ENCODE data around the gene RAB44. TPM values are rescaled to one million over a fixed set of nuclear protein-coding genes. Genes with fewer than 3 reads are reported as not detected.

The RAB44 gene
- polyA plus RNA-seq, 1 of the 3 experiments (the other 2 are of a cell fraction): 0.12 TPM

DNA sequence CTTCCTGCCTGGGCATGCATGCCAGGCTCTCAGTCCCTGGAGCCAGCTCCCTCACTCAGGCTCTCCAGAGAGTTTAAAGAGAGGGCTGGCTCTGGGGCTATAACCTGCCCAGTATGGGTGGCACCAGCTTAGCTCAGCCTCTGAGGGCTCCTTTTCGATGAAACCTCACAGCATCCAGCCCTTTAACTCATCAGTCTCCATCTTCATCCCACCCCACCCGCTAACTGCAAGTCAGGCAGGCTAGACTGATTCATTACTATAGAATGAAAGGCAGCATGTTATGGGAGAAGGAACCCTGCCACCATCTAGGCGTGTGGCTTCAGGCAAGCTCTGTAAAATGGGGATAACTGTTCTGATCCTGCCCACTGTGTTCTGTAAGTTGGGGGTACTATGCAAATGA lies 53.5 kb downstream of the RAB44 start:
- H3K4me1 ChIP-seq (ENCODE audit: control insufficient read depth in 1 of 2, insufficient read depth in 2 of 2, low read depth in 1 of 2, low read length in 1 of 2): peaks cover 0 to 10% of the 10 kb centered on the region in 2 experiments; a peak in 2 of 4 replicates
- H3F3A ChIP-seq (replicated peaks; ENCODE audit: insufficient read depth): no peaks in the 10 kb centered on the region
- H3K4me3 ChIP-seq (ENCODE audit: low read depth in 2 of 2, low read length in 1 of 2): no peak overlapping the region
- H3K9me2 ChIP-seq: no peaks in the 10 kb centered on the region
- H4K20me1 ChIP-seq (ENCODE audit: insufficient read depth): no peaks in the 10 kb centered on the region
- POLR2A ChIA-PET: no interaction called here
- H3K27ac ChIP-seq (ENCODE audit: low read depth in 2 of 2, low read length in 1 of 2): no peak overlapping the region
- H3K36me3 ChIP-seq (replicated peaks in 1 of 2; ENCODE audit: control insufficient read depth in 1 of 2, insufficient read depth in 2 of 2, low read length in 1 of 2): no peaks in the 10 kb centered on the region
- 81% methylated on average over 2 of the region's 3 CpGs for WGBS (ENCODE audit: low lambda C conversion rate)
- CTCF ChIA-PET: interaction anchor here (0.8 to 10.9 kb wide), 7 partner anchors 8 to 134 kb away, joined by 3 to 111 read pairs (median 3); no protein-coding TSS in a partner anchor
- H3K9me3 ChIP-seq: no peaks in the 10 kb centered on the region
- H3K27me3 ChIP-seq (ENCODE audit: insufficient read depth): no peaks in the 10 kb centered on the region
- no peaks in the 10 kb centered on the region for H3K79me2 ChIP-seq (ENCODE audit: insufficient read depth)
- no peak overlapping the region for H3K9ac ChIP-seq
- no peak overlapping the region for H3K4me2 ChIP-seq
- H2AFZ ChIP-seq (ENCODE audit: low read depth): no peak overlapping the region
- DNase-seq: no peak
- TF ChIP-seq RXRA (IDR thresholded peaks at IDR 0.05; ENCODE audit: borderline replicate concordance, low read depth): no peak
- TF ChIP-seq RCOR1 (IDR thresholded peaks at IDR 0.05; ENCODE audit: low read length): no peak

- H3K27ac ChIP-seq (ENCODE audit: low read depth in 2 of 2, low read length in 1 of 2): no peak overlapping the region
- no peaks in the 10 kb centered on the region for H3K27me3 ChIP-seq (ENCODE audit: insufficient read depth)
- no peak for DNase-seq
- no peaks in the 10 kb centered on the region for H4K20me1 ChIP-seq (ENCODE audit: insufficient read depth)
- H3K9ac ChIP-seq: no peak overlapping the region
- WGBS (ENCODE audit: low lambda C conversion rate): 12% methylated on average over 1 of the region's 1 CpG
- H3K4me2 ChIP-seq: no peak overlapping the region
- H3K9me2 ChIP-seq: no peaks in the 10 kb centered on the region
- CTCF ChIA-PET: interaction anchor here (1.1 to 10.9 kb wide), 4 partner anchors 8 to 135 kb away, joined by 3 to 111 read pairs (median 24); no protein-coding TSS in a partner anchor
- no peak overlapping the region for H3K4me3 ChIP-seq (ENCODE audit: low read depth in 2 of 2, low read length in 1 of 2)
- POLR2A ChIA-PET: no interaction called here
- no peaks in the 10 kb centered on the region for H3K9me3 ChIP-seq
- H2AFZ ChIP-seq (ENCODE audit: low read depth): no peak overlapping the region
- TF ChIP-seq TCF12 (IDR thresholded peaks at IDR 0.05) (no peak), MAX (IDR thresholded peaks at IDR 0.05; ENCODE audit: low read depth) (no peak), CHD2 (IDR thresholded peaks at IDR 0.05; ENCODE audit: low read length, partially characterized antibody) (no peak), FOXM1 (IDR thresholded peaks at IDR 0.05; ENCODE audit: low read depth) (no peak), RAD21 (IDR thresholded peaks at IDR 0.05; ENCODE audit: low read length) (no peak), POLR2AphosphoS5 (IDR thresholded peaks at IDR 0.05; ENCODE audit: low read depth, low read length) (no peak), FOXJ3 (CRISPR knock-in tag; IDR thresholded peaks at IDR 0.05) (no peak)
- TF ChIP-seq, protein P1, sequence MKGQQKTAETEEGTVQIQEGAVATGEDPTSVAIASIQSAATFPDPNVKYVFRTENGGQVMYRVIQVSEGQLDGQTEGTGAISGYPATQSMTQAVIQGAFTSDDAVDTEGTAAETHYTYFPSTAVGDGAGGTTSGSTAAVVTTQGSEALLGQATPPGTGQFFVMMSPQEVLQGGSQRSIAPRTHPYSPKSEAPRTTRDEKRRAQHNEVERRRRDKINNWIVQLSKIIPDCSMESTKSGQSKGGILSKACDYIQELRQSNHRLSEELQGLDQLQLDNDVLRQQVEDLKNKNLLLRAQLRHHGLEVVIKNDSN (IDR thresholded peaks at IDR 0.05; ENCODE audit: borderline replicate concordance, low read depth): no peak
- TF ChIP-seq, protein P2, sequence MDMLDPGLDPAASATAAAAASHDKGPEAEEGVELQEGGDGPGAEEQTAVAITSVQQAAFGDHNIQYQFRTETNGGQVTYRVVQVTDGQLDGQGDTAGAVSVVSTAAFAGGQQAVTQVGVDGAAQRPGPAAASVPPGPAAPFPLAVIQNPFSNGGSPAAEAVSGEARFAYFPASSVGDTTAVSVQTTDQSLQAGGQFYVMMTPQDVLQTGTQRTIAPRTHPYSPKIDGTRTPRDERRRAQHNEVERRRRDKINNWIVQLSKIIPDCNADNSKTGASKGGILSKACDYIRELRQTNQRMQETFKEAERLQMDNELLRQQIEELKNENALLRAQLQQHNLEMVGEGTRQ (IDR thresholded peaks at IDR 0.05; ENCODE audit: borderline replicate concordance, low read depth, low read length): no peak
- TF ChIP-seq, protein P3, sequence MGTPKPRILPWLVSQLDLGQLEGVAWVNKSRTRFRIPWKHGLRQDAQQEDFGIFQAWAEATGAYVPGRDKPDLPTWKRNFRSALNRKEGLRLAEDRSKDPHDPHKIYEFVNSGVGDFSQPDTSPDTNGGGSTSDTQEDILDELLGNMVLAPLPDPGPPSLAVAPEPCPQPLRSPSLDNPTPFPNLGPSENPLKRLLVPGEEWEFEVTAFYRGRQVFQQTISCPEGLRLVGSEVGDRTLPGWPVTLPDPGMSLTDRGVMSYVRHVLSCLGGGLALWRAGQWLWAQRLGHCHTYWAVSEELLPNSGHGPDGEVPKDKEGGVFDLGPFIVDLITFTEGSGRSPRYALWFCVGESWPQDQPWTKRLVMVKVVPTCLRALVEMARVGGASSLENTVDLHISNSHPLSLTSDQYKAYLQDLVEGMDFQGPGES (IDR thresholded peaks at IDR 0.05; ENCODE audit: low read depth, low read length): no peak
- no peaks in the 10 kb centered on the region for H3F3A ChIP-seq (replicated peaks; ENCODE audit: insufficient read depth)
- H3K36me3 ChIP-seq (replicated peaks in 1 of 2; ENCODE audit: control insufficient read depth in 1 of 2, insufficient read depth in 2 of 2, low read length in 1 of 2): no peaks in the 10 kb centered on the region
- H3K4me1 ChIP-seq (ENCODE audit: control insufficient read depth in 1 of 2, insufficient read depth in 2 of 2, low read depth in 1 of 2, low read length in 1 of 2): peaks cover 0 to 14% of the 10 kb centered on the region in 2 experiments; a peak in 2 of 4 replicates
- H3K79me2 ChIP-seq (ENCODE audit: insufficient read depth): no peaks in the 10 kb centered on the region
These were observed 54.2 kb downstream of the RAB44 start for GRCh38 chr6:36751833-36752186.

All from SK-N-SH (cell line).